B cell (primary cell): ENCODE data around the gene BABAM2. TPM values are rescaled to one million over a fixed set of nuclear protein-coding genes. Genes with fewer than 3 reads are reported as not detected.

ENCODE experiments used
- ATAC-seq: fragments of 200-7000 bp; cut with Tn5 transposase; one replicate; pipeline ENCODE4 v1.10.0; 2021; ENCODE audit warnings: low read depth, mild to moderate bottlenecking, moderate number of reproducible peaks, moderate library complexity
- CTCF ChIA-PET: fragments of 350-600 bp; sonication (Branson Sonifier 250); formaldehyde crosslinking; loops from one replicate; lab custom pipeline; 2021; ENCODE audit warnings: antibody characterized with exemption, inconsistent platforms; lab: Charles Lee
- POLR2A ChIA-PET: fragments of 350-600 bp; sonication (Branson Sonifier 250); formaldehyde crosslinking; loops from one replicate; lab custom pipeline; 2021; ENCODE audit warnings: antibody characterized with exemption; lab: Charles Lee
- DNase-seq: peaks from one replicate; pipeline ENCODE4 v3.0.0; 2013
- H2AFZ ChIP-seq: 2 replicates; pipeline ENCODE4 v1.6.1; 2012; ENCODE audit warnings: mild to moderate bottlenecking, low read depth, low read length; ENCODE audit not compliant: insufficient read depth, poor library complexity, severe bottlenecking
- H3K27ac ChIP-seq, 2 donors: 1 replicate in 1 of 2; 2 replicates in 1 of 2; pipeline ENCODE4 v1.5.1; 2012 to 2013; ENCODE audit warnings: low read length in 2 of 2, mild to moderate bottlenecking in 2 of 2, moderate library complexity in 1 of 2
- H3K27me3 ChIP-seq, 4 experiments: fragments of 200-600 bp in 1 of 4; sonication (generic) in 1 of 4; replicated peaks in 1 of 4; 1 replicate in 2 of 4; 2 replicates in 2 of 4; pipeline versions ENCODE4 v1.6.1 to v1.7.0; 2013 to 2016; ENCODE audit warnings: low read length in 3 of 4, mild to moderate bottlenecking in 2 of 4, mixed read lengths in 1 of 4, moderate library complexity in 1 of 4; ENCODE audit not compliant: insufficient read depth in 4 of 4, control insufficient read depth in 3 of 4; ENCODE audit errors: control extremely low read depth in 1 of 4
- H3K36me3 ChIP-seq, 2 experiments: replicated peaks in 1 of 2; 1 replicate in 1 of 2; 2 replicates in 1 of 2; pipeline versions ENCODE4 v1.6.1 to v1.7.1; 2013; ENCODE audit warnings: low read length in 1 of 2; ENCODE audit not compliant: insufficient read depth in 2 of 2, control insufficient read depth in 1 of 2; ENCODE audit errors: control extremely low read depth in 1 of 2, extremely low read depth in 1 of 2
- H3K4me1 ChIP-seq, 2 donors: fragments of 200-600 bp in 1 of 2; sonication (generic) in 1 of 2; 1 replicate in 1 of 2; 2 replicates in 1 of 2; pipeline versions ENCODE4 v1.5.1 to v1.6.1; 2013 to 2017; ENCODE audit warnings: low read length in 2 of 2; ENCODE audit not compliant: control insufficient read depth in 2 of 2, insufficient read depth in 2 of 2
- H3K4me2 ChIP-seq: replicated peaks from 2 replicates; pipeline ENCODE3; 2012; ENCODE audit warnings: mild to moderate bottlenecking, low read depth, low read length; ENCODE audit not compliant: poor library complexity, severe bottlenecking
- H3K4me3 ChIP-seq, 5 experiments: fragments of 200-600 bp in 1 of 5; sonication (generic) in 1 of 5; 1 replicate in 3 of 5; 2 replicates in 2 of 5; pipeline versions ENCODE4 v1.5.1 to v1.7.0; 2011 to 2016; ENCODE audit warnings: low read length in 4 of 5, mild to moderate bottlenecking in 4 of 5, low read depth in 2 of 5, control low read depth in 1 of 5, moderate library complexity in 1 of 5; ENCODE audit not compliant: insufficient read depth in 1 of 5; ENCODE audit errors: control extremely low read depth in 1 of 5, extremely low read depth in 1 of 5
- H3K79me2 ChIP-seq: fragments of 200-600 bp; sonication (generic); one replicate; pipeline ENCODE4 v1.6.0; 2016; ENCODE audit warnings: low read length; ENCODE audit not compliant: control insufficient read depth, insufficient read depth
- H3K9ac ChIP-seq: fragments of 200-600 bp; sonication (generic); 2 replicates; pipeline ENCODE4 v1.6.1; 2017; ENCODE audit warnings: mild to moderate bottlenecking, low read length, moderate library complexity
- H3K9me3 ChIP-seq, 3 donors: one replicate each; pipeline versions ENCODE4 v1.6.1 to v1.7.1; 2013; ENCODE audit warnings: low read length in 2 of 3; ENCODE audit not compliant: control insufficient read depth in 2 of 3, insufficient read depth in 1 of 3; ENCODE audit errors: control extremely low read depth in 1 of 3
- H4K20me1 ChIP-seq: 2 replicates; pipeline ENCODE4 v1.6.0; 2012; ENCODE audit warnings: mild to moderate bottlenecking, low read length; ENCODE audit not compliant: insufficient read depth, control insufficient read depth, poor library complexity, severe bottlenecking
- H3K27ac Mint-ChIP-seq: one replicate; pipeline ENCODE4 v1.8.0; 2021; ENCODE audit warnings: mixed read lengths
- H3K27me3 Mint-ChIP-seq: one replicate; pipeline ENCODE4 v1.8.0; 2021; ENCODE audit warnings: mixed read lengths
- H3K4me1 Mint-ChIP-seq: one replicate; pipeline ENCODE4 v1.8.0; 2021; ENCODE audit warnings: mixed read lengths
- H3K4me3 Mint-ChIP-seq: one replicate; pipeline ENCODE4 v1.8.0; 2021; ENCODE audit warnings: mixed read lengths
- H3K9me3 Mint-ChIP-seq: one replicate; pipeline ENCODE4 v1.8.0; 2022; ENCODE audit warnings: mixed read lengths; ENCODE audit not compliant: insufficient read depth
- EZH2 ChIP-seq: IDR thresholded peaks from 2 replicates; pipeline ENCODE4 v1.6.1; 2012; ENCODE audit warnings: borderline replicate concordance, low read depth, mild to moderate bottlenecking, moderate library complexity, low read length; ENCODE audit not compliant: insufficient read depth, poor library complexity, severe bottlenecking
- WGBS: methylation state at CpG from one replicate; pipeline ENCODE4 v1.1.5; 2013; ENCODE audit warnings: missing lambda C conversion rate; ENCODE audit not compliant: insufficient coverage; 5-methylcytosine and 5-hydroxymethylcytosine counted together
- intact Hi-C: fragments of 100-400 bp; cut with micrococcal nuclease; formaldehyde crosslinking; loops from one replicate; pipeline ENCODE4 v1.10.0; 2022
- polyA plus RNA-seq: library from polyadenylated mRNA; depleted of rRNA; stranded (reverse); fragments of >200 nt; gene quantifications from 2 replicates; pipeline ENCODE4 v1.2.3, GENCODE V29; 2012
- small RNA-seq: library from RNA; depleted of rRNA; stranded (forward); fragments of <200 nt; gene quantifications from one replicate; pipeline ENCODE3, GENCODE V24; 2012; ENCODE audit warnings: low replicate concordance, low read depth; ENCODE audit not compliant: insufficient read length
- total RNA-seq, 2 donors: library from RNA; stranded (reverse); fragments of 120-200 nt in 1 of 2; gene quantifications; 1 replicate in 1 of 2; 2 replicates in 1 of 2; pipeline versions ENCODE4 v1.2.3 to v1.2.4, GENCODE V29; 2013 to 2022
- TF ChIP-seq, protein P1 (sequence below): fragments of 200-600 bp; IDR thresholded peaks from one replicate; pipeline ENCODE4 v1.8.0; 2022; ENCODE audit warnings: antibody characterized with exemption, mild to moderate bottlenecking

Gene BABAM2
- total and polyA plus RNA-seq, 2 donors (not counting 1 experiment from before 2014, with no cell fraction given): 22.3 to 69.6 TPM

DNA sequence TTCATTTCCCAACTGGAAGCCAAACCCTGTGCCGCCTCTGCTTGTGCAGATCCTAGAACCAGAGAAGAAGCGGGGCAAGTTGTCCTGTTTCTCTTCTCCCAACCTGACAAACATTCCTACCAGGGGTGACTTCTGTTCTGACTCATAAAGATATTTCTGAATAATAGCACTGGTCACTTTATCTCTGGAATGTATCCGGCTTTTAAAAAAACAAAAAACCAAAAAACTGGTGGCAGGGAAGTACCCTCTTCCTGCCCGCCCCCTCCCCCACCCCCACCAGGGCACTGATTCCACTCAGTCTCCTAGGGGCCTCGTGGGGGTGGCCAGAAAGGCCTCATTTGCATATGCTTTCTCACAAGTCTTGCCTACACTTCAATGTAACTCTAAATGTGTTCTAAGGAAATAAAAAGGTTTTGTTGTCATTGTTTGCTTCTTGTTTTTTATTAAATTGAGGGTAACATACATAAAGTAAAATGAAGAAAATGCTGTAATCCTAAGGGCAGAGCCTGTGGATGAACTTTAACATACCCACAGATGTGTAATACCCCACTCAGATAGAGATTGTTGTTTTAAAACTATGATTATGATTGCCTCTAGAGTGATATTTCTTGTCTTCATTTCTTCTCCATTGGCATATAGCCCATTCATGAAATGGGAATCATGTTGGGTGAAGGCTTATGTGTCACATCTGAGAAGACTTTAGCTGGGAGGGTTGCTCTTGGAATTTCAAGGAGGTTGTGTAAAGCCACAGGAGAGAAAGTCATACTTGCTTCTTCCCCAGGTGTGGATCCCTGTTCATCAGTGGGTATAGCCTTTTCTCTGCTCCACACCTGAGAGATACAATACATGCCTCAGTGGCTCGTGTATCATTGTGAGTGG is 496.8 kb downstream of the BABAM2 start:
- ATAC-seq (no peak), DNase-seq (no peak)
- Histone ChIP-seq H3K4me1 (peaks cover 14 to 18% of the 10 kb centered on the region in 2 donors), H3K4me2 (no peak overlapping the region), H3K9me3 (no peaks in the 10 kb centered on the region), H3K27ac (no peak overlapping the region), H2AFZ (no peak overlapping the region), H3K9ac (no peak overlapping the region), H3K79me2 (no peaks in the 10 kb centered on the region), H3K36me3 (no peaks in the 10 kb centered on the region), H4K20me1 (no peaks in the 10 kb centered on the region), H3K4me3 (no peak overlapping the region), H3K27me3 (peaks cover 0 to 14% (median 4%) of the 10 kb centered on the region in 4 experiments)
- Mint-ChIP-seq H3K4me1 (peaks cover 16% of the 10 kb centered on the region), H3K27me3 (peaks cover 10% of the 10 kb centered on the region), H3K27ac (no peak overlapping the region), H3K9me3 (no peaks in the 10 kb centered on the region), H3K4me3 (no peak overlapping the region)
- intact Hi-C loops: no loop called here
- 70% methylated on average over 2 of the region's 6 CpGs for WGBS
- CTCF ChIA-PET: no interaction called here
- POLR2A ChIA-PET: no interaction called here
- no peak for TF ChIP-seq EZH2
- TF ChIP-seq, protein P1, sequence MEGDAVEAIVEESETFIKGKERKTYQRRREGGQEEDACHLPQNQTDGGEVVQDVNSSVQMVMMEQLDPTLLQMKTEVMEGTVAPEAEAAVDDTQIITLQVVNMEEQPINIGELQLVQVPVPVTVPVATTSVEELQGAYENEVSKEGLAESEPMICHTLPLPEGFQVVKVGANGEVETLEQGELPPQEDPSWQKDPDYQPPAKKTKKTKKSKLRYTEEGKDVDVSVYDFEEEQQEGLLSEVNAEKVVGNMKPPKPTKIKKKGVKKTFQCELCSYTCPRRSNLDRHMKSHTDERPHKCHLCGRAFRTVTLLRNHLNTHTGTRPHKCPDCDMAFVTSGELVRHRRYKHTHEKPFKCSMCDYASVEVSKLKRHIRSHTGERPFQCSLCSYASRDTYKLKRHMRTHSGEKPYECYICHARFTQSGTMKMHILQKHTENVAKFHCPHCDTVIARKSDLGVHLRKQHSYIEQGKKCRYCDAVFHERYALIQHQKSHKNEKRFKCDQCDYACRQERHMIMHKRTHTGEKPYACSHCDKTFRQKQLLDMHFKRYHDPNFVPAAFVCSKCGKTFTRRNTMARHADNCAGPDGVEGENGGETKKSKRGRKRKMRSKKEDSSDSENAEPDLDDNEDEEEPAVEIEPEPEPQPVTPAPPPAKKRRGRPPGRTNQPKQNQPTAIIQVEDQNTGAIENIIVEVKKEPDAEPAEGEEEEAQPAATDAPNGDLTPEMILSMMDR: no peak

Small RNA genes within 50 kb of the gene (small RNA-seq; reads per million reads assigned to genes)
- gene MIR4263 (not detected), gene RF02271 (not detected)

Other genes starting within 250 kb of the BABAM2 start
- 40.2 and 40.7 TPM in 2 replicates for gene SUPT7L, start 227.1 kb upstream of the BABAM2 start, total RNA-seq
- gene SUPT7L, start 227.1 kb upstream of the BABAM2 start, polyA plus RNA-seq: 42.4 and 56.9 TPM in 2 replicates
- gene SLC4A1AP, start 226.8 kb upstream of the BABAM2 start, total RNA-seq: 23.1 and 25.6 TPM in 2 replicates
- gene SLC4A1AP, start 226.8 kb upstream of the BABAM2 start, polyA plus RNA-seq: 8.9 and 14.7 TPM in 2 replicates
- gene MRPL33, start 119.0 kb upstream of the BABAM2 start, total RNA-seq: 26.5 and 26.9 TPM in 2 replicates
- 14.4 and 32.4 TPM in 2 replicates for gene MRPL33, start 119.0 kb upstream of the BABAM2 start, polyA plus RNA-seq
- 6.4 and 6.8 TPM in 2 replicates for gene RBKS, start 342 bp upstream of the BABAM2 start, total RNA-seq
- gene RBKS, start 342 bp upstream of the BABAM2 start, polyA plus RNA-seq: 9.2 and 26.7 TPM in 2 replicates